HCT116 (cell line): Measurements from ENCODE around the gene GRHL3. TPM values are rescaled to one million over a fixed set of nuclear protein-coding genes. Genes with fewer than 3 reads are reported as not detected.

Experiments used
- ATAC-seq: fragments of 200-7000 bp; cut with Tn5 transposase; 2 replicates; pipeline ENCODE4 v1.9.1; 2020; ENCODE audit warnings: mild to moderate bottlenecking, moderate library complexity
- BruUV-seq: library from RNA; stranded (reverse); fragments of 400-500 nt; replicated peaks from 2 replicates; lab custom pipeline; 2021; lab: Mats Ljungman, UMichigan
- CTCF ChIA-PET: fragments of 300-600 bp; sonication (Branson Sonifier 250); formaldehyde crosslinking; loops from one replicate; lab custom pipeline; 2021; ENCODE audit warnings: antibody characterized with exemption; lab: Charles Lee
- POLR2A ChIA-PET: fragments of 300-600, 350-600 bp; sonication (Branson Sonifier 250); formaldehyde crosslinking; loops from one replicate; lab custom pipeline; 2021; ENCODE audit warnings: antibody characterized with exemption; lab: Charles Lee
- RAD21 ChIA-PET, 2 experiments: fragments of 300-600 bp; sonication (Branson Sonifier 250); formaldehyde crosslinking; loops; one replicate each; lab custom pipeline; 2023; ENCODE audit warnings: low total read pairs in 2 of 2; ENCODE audit not compliant: uncharacterized antibody in 2 of 2, unreplicated experiment in 2 of 2, low non-redundant PET in 1 of 2; lab: Charles Lee
- DNase-seq: peaks from one replicate; pipeline ENCODE4 v3.0.0-alpha.2; 2010; ENCODE audit warnings: low read depth, low spot score
- H2AFZ ChIP-seq: fragments of 200-600 bp; shearing (Covaris generic), sonication (generic); 2 replicates; pipeline ENCODE4 v1.6.1; 2017; ENCODE audit warnings: low read depth, mixed run types, mixed read lengths, antibody characterized with exemption, low read length; ENCODE audit not compliant: poor library complexity, severe bottlenecking
- H3K27ac ChIP-seq: 2 replicates; pipeline ENCODE4 v1.5.1; 2012; ENCODE audit warnings: low read depth, low read length
- H3K27me3 ChIP-seq: fragments of 200-600 bp; sonication (generic); 2 replicates; pipeline ENCODE4 v1.6.1; 2016; ENCODE audit warnings: mixed run types, low read length, mixed read lengths; ENCODE audit not compliant: insufficient read depth
- H3K36me3 ChIP-seq, 2 experiments: fragments of 200-500 bp in 1 of 2; fragments of 200-600 bp in 1 of 2; sonication (Bioruptor generic) in 1 of 2; sonication (generic) in 1 of 2; 2 replicates each; pipeline versions ENCODE4 v1.5.1 to v1.6.1; 2014 to 2016; ENCODE audit warnings: low read length in 2 of 2, inconsistent platforms in 1 of 2, mixed read lengths in 1 of 2, mixed run types in 1 of 2; ENCODE audit not compliant: insufficient read depth in 2 of 2, control insufficient read depth in 1 of 2
- H3K4me1 ChIP-seq, 2 experiments: fragments of 200-600 bp in 1 of 2; sonication (generic) in 1 of 2; 2 replicates each; pipeline versions ENCODE4 v1.5.1 to v1.6.1; 2012 to 2017; ENCODE audit warnings: low read length in 2 of 2, inconsistent platforms in 1 of 2, mild to moderate bottlenecking in 1 of 2, mixed read lengths in 1 of 2, mixed run types in 1 of 2, moderate library complexity in 1 of 2; ENCODE audit not compliant: insufficient read depth in 2 of 2, control insufficient read depth in 1 of 2
- H3K4me2 ChIP-seq: fragments of 200-600 bp; sonication (generic); 2 replicates; pipeline ENCODE4 v1.6.1; 2017; ENCODE audit warnings: mixed run types, low read length, mixed read lengths
- H3K4me3 ChIP-seq, 2 experiments: fragments of 200-600 bp in 1 of 2; sonication (generic) in 1 of 2; replicated peaks in 1 of 2; 2 replicates each; pipeline ENCODE4 v1.5.1; 2011 to 2016; ENCODE audit warnings: low read length in 2 of 2, control low read depth in 1 of 2, low read depth in 1 of 2, mild to moderate bottlenecking in 1 of 2, mixed read lengths in 1 of 2, mixed run types in 1 of 2
- H3K79me2 ChIP-seq: fragments of 200-600 bp; sonication (generic); 2 replicates; pipeline ENCODE4 v1.6.1; 2017; ENCODE audit warnings: mild to moderate bottlenecking, mixed run types, low read length, moderate library complexity, mixed read lengths; ENCODE audit not compliant: insufficient read depth
- H3K9ac ChIP-seq: fragments of 200-600 bp; sonication (generic); 2 replicates; pipeline ENCODE4 v1.6.1; 2016; ENCODE audit warnings: low read length, mixed read lengths
- H3K9me2 ChIP-seq: fragments of 200-600 bp; sonication (generic), shearing (Covaris generic); 2 replicates; pipeline ENCODE4 v1.6.1; 2017; ENCODE audit warnings: mixed run types, mild to moderate bottlenecking, moderate library complexity; ENCODE audit not compliant: insufficient read depth
- H3K9me3 ChIP-seq, 2 experiments: fragments of 200-500 bp in 1 of 2; fragments of 200-600 bp in 1 of 2; sonication (Bioruptor generic) in 1 of 2; sonication (generic) in 1 of 2; 2 replicates each; pipeline ENCODE4 v1.6.1; 2014 to 2017; ENCODE audit warnings: low read length in 2 of 2, mixed read lengths in 2 of 2, inconsistent platforms in 1 of 2, low read depth in 1 of 2, mild to moderate bottlenecking in 1 of 2, mixed run types in 1 of 2, moderate library complexity in 1 of 2; ENCODE audit not compliant: control insufficient read depth in 1 of 2, insufficient read depth in 1 of 2
- H4K20me1 ChIP-seq: fragments of 200-600 bp; sonication (generic), shearing (Covaris generic); 2 replicates; pipeline ENCODE4 v1.6.1; 2017; ENCODE audit warnings: mixed run types, mild to moderate bottlenecking, moderate library complexity; ENCODE audit not compliant: insufficient read depth
- CBX3 ChIP-seq: IDR thresholded peaks from 2 replicates; pipeline ENCODE4 v1.6.1; 2012; ENCODE audit warnings: low read depth
- CEBPB ChIP-seq: IDR thresholded peaks from 2 replicates; pipeline ENCODE4 v1.6.1; 2012; ENCODE audit warnings: low read depth
- EGR1 ChIP-seq: IDR thresholded peaks from 2 replicates; pipeline ENCODE4 v1.6.1; 2012; ENCODE audit warnings: low read depth
- EZH2 ChIP-seq: fragments of 200-600 bp; sonication (generic); IDR thresholded peaks from 2 replicates; pipeline ENCODE4 v1.6.1; 2017; ENCODE audit warnings: antibody characterized with exemption, mixed run types
- EZH2phosphoT487 ChIP-seq: fragments of 200-600 bp; IDR thresholded peaks from 2 replicates; pipeline ENCODE4 v1.6.1; 2018; ENCODE audit warnings: antibody characterized with exemption, borderline replicate concordance
- FOSL1 ChIP-seq: IDR thresholded peaks from 2 replicates; pipeline ENCODE4 v1.6.1; 2012; ENCODE audit warnings: low read depth
- JUND ChIP-seq: IDR thresholded peaks from 2 replicates; pipeline ENCODE4 v1.6.1; 2012
- MAX ChIP-seq: IDR thresholded peaks from 2 replicates; pipeline ENCODE4 v1.6.1; 2012
- POLR2A ChIP-seq: IDR thresholded peaks from 2 replicates; pipeline ENCODE4 v1.7.0; 2011; ENCODE audit warnings: borderline replicate concordance; ENCODE audit not compliant: insufficient read depth, insufficient read length; ENCODE audit errors: extremely low read depth
- REST ChIP-seq: IDR thresholded peaks from 2 replicates; pipeline ENCODE4 v1.6.1; 2012; ENCODE audit warnings: low read depth
- SP1 ChIP-seq: IDR thresholded peaks from 2 replicates; pipeline ENCODE4 v1.6.1; 2012; ENCODE audit warnings: low read depth
- SRF ChIP-seq: IDR thresholded peaks from 2 replicates; pipeline ENCODE4 v1.6.1; 2012; ENCODE audit warnings: low read depth
- TCF7L2 ChIP-seq: IDR thresholded peaks from 2 replicates; pipeline ENCODE4 v1.7.0; 2011; ENCODE audit warnings: borderline replicate concordance, inconsistent platforms; ENCODE audit not compliant: insufficient read depth, insufficient read length; ENCODE audit errors: extremely low read depth
- YY1 ChIP-seq: IDR thresholded peaks from 2 replicates; pipeline ENCODE4 v1.6.1; 2011; ENCODE audit warnings: low read length, low read depth, moderate library complexity, mild to moderate bottlenecking; ENCODE audit not compliant: insufficient replicate concordance; ENCODE audit errors: extremely low read depth
- ZNF274 ChIP-seq: fragments of 200-500 bp; sonication (Bioruptor generic); IDR thresholded peaks from 2 replicates; pipeline ENCODE4 v1.6.1; 2014; ENCODE audit warnings: mild to moderate bottlenecking, low read depth, low read length, inconsistent platforms
- intact Hi-C: fragments of 100-400 bp; cut with micrococcal nuclease; formaldehyde crosslinking; loops from 2 replicates; pipeline ENCODE4 v1.10.0; 2022
- total RNA-seq: library from RNA; stranded (reverse); gene quantifications from one replicate; pipeline ENCODE4 v1.2.1, GENCODE V29; 2021; ENCODE audit not compliant: unreplicated experiment
- TF ChIP-seq, protein P1 (sequence below): IDR thresholded peaks from 2 replicates; pipeline ENCODE4 v1.6.1; 2011; ENCODE audit warnings: mild to moderate bottlenecking, low read length, moderate library complexity; ENCODE audit not compliant: insufficient replicate concordance; ENCODE audit errors: extremely low read depth

Gene GRHL3
- total RNA-seq, 1 experiment from 2014 or later = 1.0 TPM

GRCh38 chr1:24297187-24297851 lies 21.8 kb upstream of the GRHL3 start (continued):
- TF ChIP-seq EZH2 (no peak), JUND (no peak)
- TF ChIP-seq, all 23 proteins: peak for 0

DNA sequence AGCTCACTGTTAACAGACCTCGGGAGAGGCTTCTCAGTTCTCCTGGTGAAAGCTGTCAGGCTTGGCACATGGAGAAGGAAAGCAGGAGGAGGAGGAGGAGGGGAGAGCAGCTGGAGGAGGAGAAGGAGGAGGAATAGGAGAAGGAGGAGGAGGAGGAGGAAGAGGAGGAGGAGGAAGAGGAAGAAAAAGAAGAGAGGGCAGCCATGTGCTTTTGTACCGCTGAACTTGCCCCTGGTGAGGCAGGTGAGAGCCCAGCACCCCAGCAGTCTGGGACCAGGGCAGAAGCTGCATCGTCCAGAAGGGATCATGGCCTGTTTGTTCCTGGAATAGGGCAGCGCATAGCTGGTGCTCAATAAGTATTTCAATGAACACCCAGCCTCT lies 21.3 kb upstream of the GRHL3 start:
- ATAC-seq (no peak), DNase-seq (no peak)
- Histone ChIP-seq H3K36me3 (no peaks in the 10 kb centered on the region), H3K79me2 (no peaks in the 10 kb centered on the region), H3K27ac (no peak overlapping the region)
- no peak for TF ChIP-seq CEBPB
- no peak for TF ChIP-seq TCF7L2
- no peak for TF ChIP-seq YY1
- TF ChIP-seq EZH2 = no peak
- TF ChIP-seq SRF = no peak
- TF ChIP-seq CBX3 = no peak
- TF ChIP-seq EZH2phosphoT487 = no peak
- no peak for TF ChIP-seq EGR1
- TF ChIP-seq ZNF274 = no peak
- TF ChIP-seq SP1 = no peak
- no peak for TF ChIP-seq POLR2A
- TF ChIP-seq MAX = no peak
- no peak for TF ChIP-seq FOSL1
- TF ChIP-seq, protein P1, sequence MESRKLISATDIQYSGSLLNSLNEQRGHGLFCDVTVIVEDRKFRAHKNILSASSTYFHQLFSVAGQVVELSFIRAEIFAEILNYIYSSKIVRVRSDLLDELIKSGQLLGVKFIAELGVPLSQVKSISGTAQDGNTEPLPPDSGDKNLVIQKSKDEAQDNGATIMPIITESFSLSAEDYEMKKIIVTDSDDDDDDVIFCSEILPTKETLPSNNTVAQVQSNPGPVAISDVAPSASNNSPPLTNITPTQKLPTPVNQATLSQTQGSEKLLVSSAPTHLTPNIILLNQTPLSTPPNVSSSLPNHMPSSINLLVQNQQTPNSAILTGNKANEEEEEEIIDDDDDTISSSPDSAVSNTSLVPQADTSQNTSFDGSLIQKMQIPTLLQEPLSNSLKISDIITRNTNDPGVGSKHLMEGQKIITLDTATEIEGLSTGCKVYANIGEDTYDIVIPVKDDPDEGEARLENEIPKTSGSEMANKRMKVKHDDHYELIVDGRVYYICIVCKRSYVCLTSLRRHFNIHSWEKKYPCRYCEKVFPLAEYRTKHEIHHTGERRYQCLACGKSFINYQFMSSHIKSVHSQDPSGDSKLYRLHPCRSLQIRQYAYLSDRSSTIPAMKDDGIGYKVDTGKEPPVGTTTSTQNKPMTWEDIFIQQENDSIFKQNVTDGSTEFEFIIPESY = no peak
- TF ChIP-seq REST = no peak
- TF ChIP-seq, all 23 proteins: peak for 0
- intact Hi-C loops = no loop called here
- H3K9me2 ChIP-seq = no peaks in the 10 kb centered on the region
- CTCF ChIA-PET = no interaction called here
- peaks cover 9 to 26% of the 10 kb centered on the region in 2 experiments for H3K4me1 ChIP-seq
- no peak overlapping the region for H3K4me2 ChIP-seq
- no peak overlapping the region for H2AFZ ChIP-seq
- H3K27me3 ChIP-seq = 0 out of 2 replicates have a peak, but pooled peaks cover 2% of the 10 kb centered on the region
- H3K4me3 ChIP-seq = no peak overlapping the region
- H4K20me1 ChIP-seq = no peaks in the 10 kb centered on the region
- H3K9me3 ChIP-seq = no peaks in the 10 kb centered on the region
- no peak overlapping the region for H3K9ac ChIP-seq
- RAD21 ChIA-PET = no interaction called here
- no TSS peak for BruUV-seq
- POLR2A ChIA-PET = interaction anchor here (0.9 to 1.2 kb wide), 2 partner anchors 11 kb away, joined by 3 to 7 read pairs; no protein-coding TSS in a partner anchor
